ENCODE results near the gene CCDC73.
"Not testable (repeated sequence)": the region's sequence is repeated elsewhere in the genome, so short reads cannot be mapped to it uniquely, and the experiment has no call there.

DNA sequence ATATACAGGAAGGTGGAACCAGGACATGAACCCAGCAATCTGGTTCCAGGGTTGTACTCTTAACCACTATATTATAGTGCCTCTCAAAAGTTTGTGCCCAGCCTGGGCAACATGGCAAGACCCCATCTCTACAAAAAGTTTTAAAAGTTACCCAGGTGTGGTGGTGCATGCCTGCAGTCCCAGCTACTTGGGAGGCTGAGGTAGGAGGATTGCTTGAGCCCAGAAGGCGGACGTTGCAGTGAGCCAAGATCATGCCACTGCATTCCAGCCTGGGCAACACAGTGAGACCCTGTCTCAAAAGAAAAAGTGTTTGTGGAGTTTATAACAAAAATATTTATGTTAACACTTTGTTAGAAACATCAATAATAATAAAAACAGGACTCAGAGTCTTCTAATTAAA lies 13.6 kb downstream of the CCDC73 start:
- not testable (repeated sequence) for TF ChIP-seq POLR2A (IDR thresholded peaks at IDR 0.05; ENCODE audit: low read depth, low read length); POLR2AphosphoS5 (IDR thresholded peaks at IDR 0.05; ENCODE audit: low read depth, low read length); TAF1 (IDR thresholded peaks at IDR 0.05; ENCODE audit: borderline replicate concordance, low read depth, low read length)
